H1 (cell line): Measurements from ENCODE around the gene ADIPOQ. TPM values are rescaled to one million over a fixed set of nuclear protein-coding genes. Genes with fewer than 3 reads are reported as not detected.

Experiments
- ATF2 ChIP-seq: IDR thresholded peaks from 2 replicates; pipeline ENCODE4 v1.6.1; 2012; ENCODE audit warnings: low read length, inconsistent platforms
- CTCF ChIP-seq, 3 experiments: IDR thresholded peaks; 1 replicate in 2 of 3; 2 replicates in 1 of 3; pipeline versions ENCODE4 v1.5.1 to v1.6.1; 2011; ENCODE audit warnings: low read length in 3 of 3, mild to moderate bottlenecking in 3 of 3, inconsistent platforms in 2 of 3, low read depth in 1 of 3, moderate library complexity in 1 of 3; ENCODE audit not compliant: insufficient read depth in 1 of 3; ENCODE audit errors: control extremely low read depth in 1 of 3
- NRF1 ChIP-seq: IDR thresholded peaks from 2 replicates; pipeline ENCODE4 v1.6.1; 2011; ENCODE audit warnings: mild to moderate bottlenecking, low read depth, low read length, improper control_type of control experiment
- PHF8 ChIP-seq: fragments of 200-600 bp; sonication (generic); conservative IDR thresholded peaks from 2 replicates; pipeline ENCODE4 v1.7.1; 2012; ENCODE audit warnings: low read depth, mild to moderate bottlenecking, inconsistent platforms, low read length, moderate library complexity
- POLR2A ChIP-seq, 2 experiments: IDR thresholded peaks; 1 replicate in 1 of 2; 2 replicates in 1 of 2; pipeline ENCODE4 v1.6.1; 2011; ENCODE audit warnings: low read depth in 2 of 2, low read length in 2 of 2, mild to moderate bottlenecking in 2 of 2; ENCODE audit errors: control extremely low read depth in 1 of 2
- SIX5 ChIP-seq: IDR thresholded peaks from 2 replicates; pipeline ENCODE4 v1.6.1; 2011; ENCODE audit warnings: mild to moderate bottlenecking, low read depth, low read length
- YY1 ChIP-seq: IDR thresholded peaks from 2 replicates; pipeline ENCODE4 v1.6.1; 2011; ENCODE audit warnings: low read depth, mild to moderate bottlenecking, low read length
- polyA plus RNA-seq, 7 experiments: library from polyadenylated mRNA; depleted of rRNA in 3 of 7; stranded (reverse) in 5 of 7; unstranded in 2 of 7; fragments of >200 nt in 5 of 7; fragments of 200-250 nt in 2 of 7; gene quantifications; 1 replicate in 5 of 7; 2 replicates in 1 of 7; 4 replicates in 1 of 7; pipeline versions ENCODE4 v1.2.1 to v1.2.3, GENCODE V29; 2011 to 2013; ENCODE audit warnings: missing spikeins in 2 of 7, mixed read lengths in 2 of 7
- total RNA-seq: library from RNA; stranded (reverse); fragmentation: NEBNext Ultra II Directional; extraction: Animal tissue kit (Norgen Biotek cat#: 25700); gene quantifications from 2 replicates; pipeline ENCODE4 v1.2.1, GENCODE V29; 2021

ADIPOQ gene
- total and polyA plus RNA-seq, 2 of the 8 experiments (the other 6 are each of a cell fraction or from before 2014, with no cell fraction given), result not detected

DNA sequence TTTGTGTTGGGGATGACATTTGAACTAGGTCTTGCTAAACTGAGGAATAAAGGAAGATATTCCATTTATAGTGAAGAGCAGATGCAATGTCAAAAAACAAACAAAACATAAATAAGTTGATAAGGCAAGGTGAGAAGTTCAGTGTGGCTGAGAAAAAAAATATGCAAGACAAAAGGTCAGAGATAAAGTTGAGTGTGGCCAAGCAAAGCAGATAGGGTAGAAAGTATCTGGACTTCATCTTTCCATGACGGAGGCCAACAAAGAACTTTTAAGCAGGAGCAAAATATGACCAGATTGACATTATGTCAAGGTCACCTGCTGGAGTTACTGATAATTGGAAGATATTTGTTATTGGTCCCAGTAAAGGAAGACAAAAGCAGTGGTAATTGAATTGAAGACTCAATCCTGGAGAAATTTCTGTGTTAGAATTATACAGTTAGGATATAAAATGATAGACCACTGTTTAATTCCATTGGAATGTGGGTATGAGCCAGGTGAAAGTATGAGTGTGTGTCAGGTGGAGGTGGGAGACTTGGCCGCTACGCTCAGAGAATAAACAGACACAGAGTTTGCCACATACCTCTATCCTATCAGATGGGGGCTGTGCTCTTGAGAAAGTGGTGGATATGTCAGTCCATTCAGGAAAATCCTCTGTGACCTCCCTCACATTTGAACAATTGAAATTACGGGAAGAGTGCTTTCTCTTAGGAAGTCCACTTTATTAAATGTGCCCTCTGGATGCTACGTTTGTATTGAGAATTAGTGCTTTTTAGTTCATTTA lies 28.1 kb downstream of the ADIPOQ start (continued):
- TF ChIP-seq CTCF (IDR thresholded peaks at IDR 0.05; ENCODE audit: control extremely low read depth in 1 of 3, insufficient read depth in 1 of 3, low read depth in 1 of 3, low read length in 3 of 3), result no peak
- TF ChIP-seq NRF1, result no peak
- TF ChIP-seq YY1, result no peak
- TF ChIP-seq POLR2A (IDR thresholded peaks at IDR 0.05; ENCODE audit: control extremely low read depth in 1 of 2, low read depth in 2 of 2, low read length in 2 of 2), result no peak
- TF ChIP-seq SIX5, result no peak
- TF ChIP-seq ATF2, result no peak
- no peak for TF ChIP-seq PHF8
